ENCODE measurements around the gene HDAC11. TPM values are rescaled to one million over a fixed set of nuclear protein-coding genes. Genes with fewer than 3 reads are reported as not detected.

The HDAC11 gene
- total and polyA plus RNA-seq, 9 of the 15 experiments (the other 6 are each of a cell fraction or from before 2014, with no cell fraction given) = 0.60 to 6.0 (median 4.5) TPM

DNA sequence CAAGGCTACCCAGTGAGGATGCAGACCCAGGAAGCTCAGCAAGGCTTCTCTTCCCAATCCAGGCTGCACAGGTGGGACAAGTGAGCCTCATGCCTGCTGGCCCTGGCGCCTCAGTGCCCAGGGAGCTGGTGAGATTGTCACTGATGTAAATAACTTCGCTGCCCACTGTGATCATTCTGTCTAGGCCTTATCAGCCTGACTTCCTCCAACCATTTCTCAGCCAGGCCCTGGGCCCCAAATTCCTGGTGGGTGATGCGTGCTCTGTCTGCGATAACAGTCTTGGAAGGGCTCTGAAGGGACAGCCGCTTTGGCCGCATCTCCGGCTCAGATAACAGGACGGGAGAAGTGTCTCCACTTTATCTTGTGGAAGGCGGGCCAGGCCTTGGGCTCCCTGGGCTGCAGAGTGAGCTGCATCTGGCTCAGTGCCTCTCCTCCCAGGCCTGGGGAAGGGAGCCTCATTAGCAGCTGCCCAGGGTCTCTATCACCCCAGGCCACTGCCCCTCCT is 66.6 kb downstream of the HDAC11 start (continued):
- no peak for TF ChIP-seq THAP12 (CRISPR knock-in tag; IDR thresholded peaks at IDR 0.05)
- no peak for TF ChIP-seq ZNF23 (CRISPR knock-in tag; IDR thresholded peaks at IDR 0.05)
- no peak for TF ChIP-seq ZNF75A (CRISPR knock-in tag; IDR thresholded peaks at IDR 0.05)
- TF ChIP-seq TAF9B (IDR thresholded peaks at IDR 0.05; ENCODE audit: partially characterized antibody) = no peak
- TF ChIP-seq TEAD4 (IDR thresholded peaks at IDR 0.05; ENCODE audit: low read length) = peak; percentile 96
- TF ChIP-seq TEAD4 (CRISPR knock-in tag; IDR thresholded peaks at IDR 0.05; ENCODE audit: borderline replicate concordance) = no peak
- no peak for TF ChIP-seq ILF3 (IDR thresholded peaks at IDR 0.05; ENCODE audit: borderline replicate concordance)
- TF ChIP-seq MXI1 (IDR thresholded peaks at IDR 0.05; ENCODE audit: low read depth, low read length) = no peak
- TF ChIP-seq ZNF589 (CRISPR knock-in tag; IDR thresholded peaks at IDR 0.05; ENCODE audit: low read depth) = peak; percentile 58; the same call in 1 of the 2 replicates
- TF ChIP-seq, protein P1, sequence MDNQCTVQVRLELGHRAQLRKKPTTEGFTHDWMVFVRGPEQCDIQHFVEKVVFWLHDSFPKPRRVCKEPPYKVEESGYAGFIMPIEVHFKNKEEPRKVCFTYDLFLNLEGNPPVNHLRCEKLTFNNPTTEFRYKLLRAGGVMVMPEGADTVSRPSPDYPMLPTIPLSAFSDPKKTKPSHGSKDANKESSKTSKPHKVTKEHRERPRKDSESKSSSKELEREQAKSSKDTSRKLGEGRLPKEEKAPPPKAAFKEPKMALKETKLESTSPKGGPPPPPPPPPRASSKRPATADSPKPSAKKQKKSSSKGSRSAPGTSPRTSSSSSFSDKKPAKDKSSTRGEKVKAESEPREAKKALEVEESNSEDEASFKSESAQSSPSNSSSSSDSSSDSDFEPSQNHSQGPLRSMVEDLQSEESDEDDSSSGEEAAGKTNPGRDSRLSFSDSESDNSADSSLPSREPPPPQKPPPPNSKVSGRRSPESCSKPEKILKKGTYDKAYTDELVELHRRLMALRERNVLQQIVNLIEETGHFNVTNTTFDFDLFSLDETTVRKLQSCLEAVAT (IDR thresholded peaks at IDR 0.05) = no peak; a peak in 1 of 4 replicates
- TF ChIP-seq, protein P2, sequence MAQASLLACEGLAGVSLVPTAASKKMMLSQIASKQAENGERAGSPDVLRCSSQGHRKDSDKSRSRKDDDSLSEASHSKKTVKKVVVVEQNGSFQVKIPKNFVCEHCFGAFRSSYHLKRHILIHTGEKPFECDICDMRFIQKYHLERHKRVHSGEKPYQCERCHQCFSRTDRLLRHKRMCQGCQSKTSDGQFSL (CRISPR knock-in tag; IDR thresholded peaks at IDR 0.05) = no peak
- TF ChIP-seq, protein P2 (tag; IDR thresholded peaks at IDR 0.05) = no peak
- TF ChIP-seq BCL6 (CRISPR knock-in tag; IDR thresholded peaks at IDR 0.05) = no peak
- TF ChIP-seq HDAC6 (IDR thresholded peaks at IDR 0.05; ENCODE audit: low read depth, low read length) = no peak
- no peak for TF ChIP-seq HNRNPL (IDR thresholded peaks at IDR 0.05; ENCODE audit: low read depth, low read length)
- no peak for TF ChIP-seq FOXO4 (CRISPR knock-in tag; IDR thresholded peaks at IDR 0.05)
- no peak for TF ChIP-seq PHB (CRISPR knock-in tag; IDR thresholded peaks at IDR 0.05)
- no peak for TF ChIP-seq ZNF778 (CRISPR knock-in tag; IDR thresholded peaks at IDR 0.05)
- no peak for TF ChIP-seq ZNF3 (CRISPR knock-in tag; IDR thresholded peaks at IDR 0.05)
- TF ChIP-seq, protein P3, sequence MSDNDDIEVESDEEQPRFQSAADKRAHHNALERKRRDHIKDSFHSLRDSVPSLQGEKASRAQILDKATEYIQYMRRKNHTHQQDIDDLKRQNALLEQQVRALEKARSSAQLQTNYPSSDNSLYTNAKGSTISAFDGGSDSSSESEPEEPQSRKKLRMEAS (CRISPR knock-in tag; IDR thresholded peaks at IDR 0.05) = peak; percentile 23; the same call in 1 of the 2 replicates
- TF ChIP-seq TSC22D4 (tag; IDR thresholded peaks at IDR 0.05) = no peak
- peak; percentile 98 for TF ChIP-seq GATA2 (CRISPR knock-in tag; IDR thresholded peaks at IDR 0.05)
- no peak for TF ChIP-seq CAMTA2 (CRISPR knock-in tag; conservative IDR thresholded peaks at IDR 0.05)
- no peak for TF ChIP-seq SIRT6 (IDR thresholded peaks at IDR 0.05; ENCODE audit: low read depth, low read length)

All from K562 (cell line).